SH-SY5Y (cell line): ENCODE results near the gene RUBCNL.

Experiments used
- GATA2 ChIP-seq: IDR thresholded peaks from 2 replicates; pipeline ENCODE4 v1.6.1; 2011; ENCODE audit warnings: mild to moderate bottlenecking, low read depth, low read length
- GATA3 ChIP-seq: IDR thresholded peaks from 2 replicates; pipeline ENCODE4 v1.6.1; 2011; ENCODE audit warnings: low read depth, mild to moderate bottlenecking, low read length, moderate library complexity

DNA sequence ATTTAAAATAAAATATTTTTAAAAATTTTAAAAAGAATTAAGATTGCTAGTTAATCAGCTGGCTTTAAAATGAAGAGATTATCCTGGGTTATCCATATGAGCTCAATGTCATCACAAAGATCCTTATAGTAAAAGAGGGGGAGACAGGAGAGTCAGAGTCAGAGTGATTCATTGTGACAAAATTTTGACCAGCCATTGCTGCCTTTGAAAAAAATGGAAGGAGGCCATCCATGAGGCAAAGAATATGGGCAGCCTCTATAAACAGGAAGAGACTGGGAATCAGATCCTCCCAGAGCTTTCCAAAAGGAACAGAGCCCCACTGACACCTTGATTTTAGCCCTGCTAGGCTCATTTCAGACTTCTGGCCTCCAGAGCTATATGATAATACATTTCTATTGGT is 9.3 kb upstream of the RUBCNL start:
- TF ChIP-seq GATA2 (no peak), GATA3 (no peak)
